ENCODE results near the gene ANKH. TPM values are rescaled to one million over a fixed set of nuclear protein-coding genes. Genes with fewer than 3 reads are reported as not detected.
A peak's percentile ranks its signal among the peaks of the same experiment; 100 is the strongest.

Gene ANKH
- total and polyA plus RNA-seq, 10 of the 15 experiments (the other 5 are each of a cell fraction or from before 2014, with no cell fraction given), result 2.1 to 43.9 (median 14.4) TPM

DNA sequence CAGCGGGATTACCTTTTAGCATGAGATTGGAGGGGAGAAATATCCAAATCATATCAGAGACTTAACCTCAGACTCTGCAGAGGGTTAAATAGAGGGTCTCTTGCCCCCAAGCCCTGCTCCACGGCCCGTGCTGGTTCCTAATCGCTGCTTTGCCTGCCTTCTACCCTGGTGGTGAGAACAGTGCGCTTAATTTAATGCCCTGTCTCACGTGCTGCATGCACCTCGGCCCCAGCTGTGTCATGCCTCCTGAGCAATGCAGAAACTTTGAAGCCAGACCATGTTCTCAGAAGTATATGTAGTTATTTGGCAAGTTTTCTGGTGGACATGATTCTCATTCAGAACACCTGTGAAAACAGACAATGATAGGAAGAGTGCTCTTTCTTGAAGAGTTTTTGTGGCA, 205.6 kb downstream of the ANKH start (continued):
- TF ChIP-seq MTA3 (IDR thresholded peaks at IDR 0.05; ENCODE audit: borderline replicate concordance, low read length), result no peak
- TF ChIP-seq RBBP5 (conservative IDR thresholded peaks at IDR 0.05), result no peak
- peak; percentile 64; the same call in 1 of the 2 replicates for TF ChIP-seq TCF12 (IDR thresholded peaks at IDR 0.05; ENCODE audit: low read depth, low read length)
- TF ChIP-seq BHLHE40 (IDR thresholded peaks at IDR 0.05; ENCODE audit: borderline replicate concordance in 1 of 2, low read depth in 2 of 2, low read length in 1 of 2), result peak; percentile 98
- no peak; the same call in 1 of the 2 replicates for TF ChIP-seq NR2F1 (conservative IDR thresholded peaks at IDR 0.05)
- TF ChIP-seq, protein P1, sequence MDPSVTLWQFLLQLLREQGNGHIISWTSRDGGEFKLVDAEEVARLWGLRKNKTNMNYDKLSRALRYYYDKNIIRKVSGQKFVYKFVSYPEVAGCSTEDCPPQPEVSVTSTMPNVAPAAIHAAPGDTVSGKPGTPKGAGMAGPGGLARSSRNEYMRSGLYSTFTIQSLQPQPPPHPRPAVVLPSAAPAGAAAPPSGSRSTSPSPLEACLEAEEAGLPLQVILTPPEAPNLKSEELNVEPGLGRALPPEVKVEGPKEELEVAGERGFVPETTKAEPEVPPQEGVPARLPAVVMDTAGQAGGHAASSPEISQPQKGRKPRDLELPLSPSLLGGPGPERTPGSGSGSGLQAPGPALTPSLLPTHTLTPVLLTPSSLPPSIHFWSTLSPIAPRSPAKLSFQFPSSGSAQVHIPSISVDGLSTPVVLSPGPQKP (IDR thresholded peaks at IDR 0.05; ENCODE audit: low read depth, low read length), result no peak
- no peak for TF ChIP-seq SMC3 (IDR thresholded peaks at IDR 0.05; ENCODE audit: borderline replicate concordance, low read length)
- no peak for TF ChIP-seq TAF1 (IDR thresholded peaks at IDR 0.05; ENCODE audit: borderline replicate concordance, low read depth, low read length)
- TF ChIP-seq SPI1 (IDR thresholded peaks at IDR 0.05; ENCODE audit: borderline replicate concordance, insufficient read depth, low read depth, low read length), result no peak
- TF ChIP-seq TARDBP (IDR thresholded peaks at IDR 0.05; ENCODE audit: borderline replicate concordance), result peak; percentile 47; the same call in 1 of the 2 replicates
- no peak for TF ChIP-seq JUND (IDR thresholded peaks at IDR 0.05; ENCODE audit: low read depth, low read length)
- TF ChIP-seq, protein P2, sequence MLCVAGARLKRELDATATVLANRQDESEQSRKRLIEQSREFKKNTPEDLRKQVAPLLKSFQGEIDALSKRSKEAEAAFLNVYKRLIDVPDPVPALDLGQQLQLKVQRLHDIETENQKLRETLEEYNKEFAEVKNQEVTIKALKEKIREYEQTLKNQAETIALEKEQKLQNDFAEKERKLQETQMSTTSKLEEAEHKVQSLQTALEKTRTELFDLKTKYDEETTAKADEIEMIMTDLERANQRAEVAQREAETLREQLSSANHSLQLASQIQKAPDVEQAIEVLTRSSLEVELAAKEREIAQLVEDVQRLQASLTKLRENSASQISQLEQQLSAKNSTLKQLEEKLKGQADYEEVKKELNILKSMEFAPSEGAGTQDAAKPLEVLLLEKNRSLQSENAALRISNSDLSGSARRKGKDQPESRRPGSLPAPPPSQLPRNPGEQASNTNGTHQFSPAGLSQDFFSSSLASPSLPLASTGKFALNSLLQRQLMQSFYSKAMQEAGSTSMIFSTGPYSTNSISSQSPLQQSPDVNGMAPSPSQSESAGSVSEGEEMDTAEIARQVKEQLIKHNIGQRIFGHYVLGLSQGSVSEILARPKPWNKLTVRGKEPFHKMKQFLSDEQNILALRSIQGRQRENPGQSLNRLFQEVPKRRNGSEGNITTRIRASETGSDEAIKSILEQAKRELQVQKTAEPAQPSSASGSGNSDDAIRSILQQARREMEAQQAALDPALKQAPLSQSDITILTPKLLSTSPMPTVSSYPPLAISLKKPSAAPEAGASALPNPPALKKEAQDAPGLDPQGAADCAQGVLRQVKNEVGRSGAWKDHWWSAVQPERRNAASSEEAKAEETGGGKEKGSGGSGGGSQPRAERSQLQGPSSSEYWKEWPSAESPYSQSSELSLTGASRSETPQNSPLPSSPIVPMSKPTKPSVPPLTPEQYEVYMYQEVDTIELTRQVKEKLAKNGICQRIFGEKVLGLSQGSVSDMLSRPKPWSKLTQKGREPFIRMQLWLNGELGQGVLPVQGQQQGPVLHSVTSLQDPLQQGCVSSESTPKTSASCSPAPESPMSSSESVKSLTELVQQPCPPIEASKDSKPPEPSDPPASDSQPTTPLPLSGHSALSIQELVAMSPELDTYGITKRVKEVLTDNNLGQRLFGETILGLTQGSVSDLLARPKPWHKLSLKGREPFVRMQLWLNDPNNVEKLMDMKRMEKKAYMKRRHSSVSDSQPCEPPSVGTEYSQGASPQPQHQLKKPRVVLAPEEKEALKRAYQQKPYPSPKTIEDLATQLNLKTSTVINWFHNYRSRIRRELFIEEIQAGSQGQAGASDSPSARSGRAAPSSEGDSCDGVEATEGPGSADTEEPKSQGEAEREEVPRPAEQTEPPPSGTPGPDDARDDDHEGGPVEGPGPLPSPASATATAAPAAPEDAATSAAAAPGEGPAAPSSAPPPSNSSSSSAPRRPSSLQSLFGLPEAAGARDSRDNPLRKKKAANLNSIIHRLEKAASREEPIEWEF (IDR thresholded peaks at IDR 0.05; ENCODE audit: insufficient replicate concordance, low read depth, low read length), result no peak
- TF ChIP-seq, protein P3, sequence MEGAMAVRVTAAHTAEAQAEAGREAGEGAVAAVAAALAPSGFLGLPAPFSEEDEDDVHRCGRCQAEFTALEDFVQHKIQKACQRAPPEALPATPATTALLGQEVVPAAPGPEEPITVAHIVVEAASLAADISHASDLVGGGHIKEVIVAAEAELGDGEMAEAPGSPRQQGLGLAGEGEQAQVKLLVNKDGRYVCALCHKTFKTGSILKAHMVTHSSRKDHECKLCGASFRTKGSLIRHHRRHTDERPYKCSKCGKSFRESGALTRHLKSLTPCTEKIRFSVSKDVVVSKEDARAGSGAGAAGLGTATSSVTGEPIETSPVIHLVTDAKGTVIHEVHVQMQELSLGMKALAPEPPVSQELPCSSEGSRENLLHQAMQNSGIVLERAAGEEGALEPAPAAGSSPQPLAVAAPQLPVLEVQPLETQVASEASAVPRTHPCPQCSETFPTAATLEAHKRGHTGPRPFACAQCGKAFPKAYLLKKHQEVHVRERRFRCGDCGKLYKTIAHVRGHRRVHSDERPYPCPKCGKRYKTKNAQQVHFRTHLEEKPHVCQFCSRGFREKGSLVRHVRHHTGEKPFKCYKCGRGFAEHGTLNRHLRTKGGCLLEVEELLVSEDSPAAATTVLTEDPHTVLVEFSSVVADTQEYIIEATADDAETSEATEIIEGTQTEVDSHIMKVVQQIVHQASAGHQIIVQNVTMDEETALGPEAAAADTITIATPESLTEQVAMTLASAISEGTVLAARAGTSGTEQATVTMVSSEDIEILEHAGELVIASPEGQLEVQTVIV (IDR thresholded peaks at IDR 0.05; ENCODE audit: borderline replicate concordance, partially characterized antibody), result no peak
- no peak for TF ChIP-seq NFYB (IDR thresholded peaks at IDR 0.05; ENCODE audit: insufficient read depth, low read depth, low read length)
- TF ChIP-seq FOXK2 (IDR thresholded peaks at IDR 0.05), result no peak
- TF ChIP-seq, protein P4, sequence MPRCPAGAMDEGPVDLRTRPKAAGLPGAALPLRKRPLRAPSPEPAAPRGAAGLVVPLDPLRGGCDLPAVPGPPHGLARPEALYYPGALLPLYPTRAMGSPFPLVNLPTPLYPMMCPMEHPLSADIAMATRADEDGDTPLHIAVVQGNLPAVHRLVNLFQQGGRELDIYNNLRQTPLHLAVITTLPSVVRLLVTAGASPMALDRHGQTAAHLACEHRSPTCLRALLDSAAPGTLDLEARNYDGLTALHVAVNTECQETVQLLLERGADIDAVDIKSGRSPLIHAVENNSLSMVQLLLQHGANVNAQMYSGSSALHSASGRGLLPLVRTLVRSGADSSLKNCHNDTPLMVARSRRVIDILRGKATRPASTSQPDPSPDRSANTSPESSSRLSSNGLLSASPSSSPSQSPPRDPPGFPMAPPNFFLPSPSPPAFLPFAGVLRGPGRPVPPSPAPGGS (IDR thresholded peaks at IDR 0.05; ENCODE audit: borderline replicate concordance, insufficient read depth, low read depth, low read length, poor library complexity, severe bottlenecking), result no peak
- no peak for TF ChIP-seq CREB1 (IDR thresholded peaks at IDR 0.05; ENCODE audit: low read depth)
- TF ChIP-seq MEF2A (IDR thresholded peaks at IDR 0.05; ENCODE audit: insufficient read depth, low read depth, low read length), result no peak
- no peak for TF ChIP-seq EP300 (IDR thresholded peaks at IDR 0.05; ENCODE audit: borderline replicate concordance in 1 of 2, control insufficient read depth in 1 of 2, low read depth in 2 of 2, low read length in 2 of 2)
- no peak for TF ChIP-seq WRNIP1 (IDR thresholded peaks at IDR 0.05; ENCODE audit: borderline replicate concordance, low read depth, low read length)

All from GM12878 (cell line).